Transverse colon (tissue), 4 donors: ENCODE data around the gene AATK. TPM values are rescaled to one million over a fixed set of nuclear protein-coding genes. Genes with fewer than 3 reads are reported as not detected.
A peak's percentile ranks its signal among the peaks of the same experiment; 100 is the strongest.

Experiments
- DNase-seq: peaks from one replicate; pipeline ENCODE4 v3.0.0-alpha.2; 2019
- H3K27ac ChIP-seq, 4 donors: fragments of 200-600 bp; sonication (generic); 2 replicates each; pipeline ENCODE4 v1.5.1; 2016 to 2018; ENCODE audit warnings: inconsistent platforms in 4 of 4
- H3K27me3 ChIP-seq: fragments of 200-600 bp; sonication (generic); 2 replicates; pipeline ENCODE4 v1.5.1; 2017; ENCODE audit warnings: inconsistent platforms
- H3K36me3 ChIP-seq, 4 donors: fragments of 200-600 bp; sonication (generic); 2 replicates each; pipeline ENCODE4 v1.5.1; 2017 to 2019; ENCODE audit warnings: inconsistent platforms in 4 of 4
- H3K4me1 ChIP-seq, 4 donors: fragments of 200-600 bp; sonication (generic); 2 replicates each; pipeline ENCODE4 v1.5.1; 2017 to 2020; ENCODE audit warnings: inconsistent platforms in 4 of 4
- H3K4me3 ChIP-seq, 4 donors: fragments of 200-600 bp; sonication (generic); 1 replicate in 1 of 4; 2 replicates in 3 of 4; pipeline versions ENCODE4 v1.5.1 to v1.6.1; 2017 to 2019; ENCODE audit warnings: inconsistent platforms in 4 of 4
- H3K9me3 ChIP-seq, 2 donors: fragments of 200-600 bp; sonication (generic); 2 replicates each; pipeline ENCODE4 v1.5.1; 2017 to 2019; ENCODE audit warnings: inconsistent platforms in 2 of 2
- EP300 ChIP-seq: sonication (generic); formaldehyde crosslinking; IDR thresholded peaks from one replicate; pipeline ENCODE4 v1.6.1; 2017; ENCODE audit warnings: antibody characterized with exemption, low read depth
- POLR2A ChIP-seq: fragments of 450-650 bp; IDR thresholded peaks from one replicate; pipeline ENCODE4 v1.6.1; 2016; ENCODE audit warnings: antibody characterized with exemption, mild to moderate bottlenecking, moderate library complexity
- POLR2AphosphoS5 ChIP-seq, 3 donors: sonication (generic); formaldehyde crosslinking; IDR thresholded peaks; one replicate each; pipeline ENCODE4 v1.6.1; 2016; ENCODE audit warnings: antibody characterized with exemption in 3 of 3
- WGBS, 2 donors: methylation state at CpG; one replicate each; pipeline ENCODE4 v1.1.5; 2018; ENCODE audit warnings: low coverage in 1 of 2; 5-methylcytosine and 5-hydroxymethylcytosine counted together
- in situ Hi-C, 4 donors: fragments of 200-750 bp; cut with MboI; loops; one replicate each; pipeline versions ENCODE4 v1.15.0 to v1.15.1; 2017; ENCODE audit warnings: low sequenced_read_pairs in 3 of 4, low pct_ligation_motif_present in 1 of 4, low pct_unique_long_range_greater_than_20kb in 1 of 4
- intact Hi-C: fragments of 100-400 bp; cut with DNase I; formaldehyde crosslinking; loops from one replicate; pipeline ENCODE4 v1.15.1; 2023; ENCODE audit warnings: low total_unique reads
- total RNA-seq, 4 donors: library from RNA; depleted of rRNA; stranded (reverse); fragments of >200 nt; gene quantifications; one replicate each; pipeline ENCODE4 v1.1.0, GENCODE V29; 2016
- TF ChIP-seq, protein P1 (sequence below), 5 experiments: fragments of 200-600 bp in 3 of 5; fragments of 450-650 bp in 2 of 5; sonication (generic) in 3 of 5; IDR thresholded peaks; 1 replicate in 2 of 5; 2 replicates in 3 of 5; pipeline ENCODE4 v1.5.1; 2016 to 2017; ENCODE audit warnings: antibody characterized with exemption in 5 of 5, inconsistent platforms in 3 of 5, mild to moderate bottlenecking in 2 of 5, moderate library complexity in 1 of 5

AATK gene
- total RNA-seq, 4 donors from 2014 or later, result 1.7 to 21.3 (median 8.6) TPM

DNA sequence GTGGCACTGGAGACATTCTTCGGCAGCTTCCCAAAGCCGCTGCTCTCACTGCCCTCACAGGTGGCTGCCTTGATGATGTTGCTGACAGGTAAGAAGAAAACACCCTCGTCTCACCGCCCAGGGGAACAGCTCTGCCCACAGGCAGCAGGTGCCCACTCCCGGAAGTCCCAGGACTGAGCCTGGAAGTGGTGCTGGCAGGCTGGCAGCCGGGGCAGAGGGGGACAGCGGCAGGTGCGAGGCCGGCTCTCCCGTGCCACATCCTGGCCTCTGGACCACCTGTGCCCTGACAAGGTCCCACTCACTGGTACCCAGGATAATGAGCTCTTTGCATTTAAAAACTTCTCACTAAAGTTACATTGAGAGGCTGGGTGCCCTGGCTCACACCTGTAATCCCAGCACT lies 36.3 kb upstream of the AATK start:
- H3K4me1 ChIP-seq, result no peaks in the 10 kb centered on the region
- no peaks in the 10 kb centered on the region for H3K9me3 ChIP-seq
- no peak overlapping the region for H3K4me3 ChIP-seq
- H3K36me3 ChIP-seq, result no peaks in the 10 kb centered on the region
- TF ChIP-seq, protein P1, sequence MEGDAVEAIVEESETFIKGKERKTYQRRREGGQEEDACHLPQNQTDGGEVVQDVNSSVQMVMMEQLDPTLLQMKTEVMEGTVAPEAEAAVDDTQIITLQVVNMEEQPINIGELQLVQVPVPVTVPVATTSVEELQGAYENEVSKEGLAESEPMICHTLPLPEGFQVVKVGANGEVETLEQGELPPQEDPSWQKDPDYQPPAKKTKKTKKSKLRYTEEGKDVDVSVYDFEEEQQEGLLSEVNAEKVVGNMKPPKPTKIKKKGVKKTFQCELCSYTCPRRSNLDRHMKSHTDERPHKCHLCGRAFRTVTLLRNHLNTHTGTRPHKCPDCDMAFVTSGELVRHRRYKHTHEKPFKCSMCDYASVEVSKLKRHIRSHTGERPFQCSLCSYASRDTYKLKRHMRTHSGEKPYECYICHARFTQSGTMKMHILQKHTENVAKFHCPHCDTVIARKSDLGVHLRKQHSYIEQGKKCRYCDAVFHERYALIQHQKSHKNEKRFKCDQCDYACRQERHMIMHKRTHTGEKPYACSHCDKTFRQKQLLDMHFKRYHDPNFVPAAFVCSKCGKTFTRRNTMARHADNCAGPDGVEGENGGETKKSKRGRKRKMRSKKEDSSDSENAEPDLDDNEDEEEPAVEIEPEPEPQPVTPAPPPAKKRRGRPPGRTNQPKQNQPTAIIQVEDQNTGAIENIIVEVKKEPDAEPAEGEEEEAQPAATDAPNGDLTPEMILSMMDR (IDR thresholded peaks at IDR 0.05), result no peak
- intact Hi-C loops, result no loop called here
- in situ Hi-C loops, result no loop called here
- 95% methylated on average over 10 of the region's 10 CpGs; no CpG with 5 or more reads in 1 of the 2 donors for WGBS, 2 donors
- no peaks in the 10 kb centered on the region for H3K27me3 ChIP-seq
- no peak overlapping the region for H3K27ac ChIP-seq
- no peak for DNase-seq

DNA sequence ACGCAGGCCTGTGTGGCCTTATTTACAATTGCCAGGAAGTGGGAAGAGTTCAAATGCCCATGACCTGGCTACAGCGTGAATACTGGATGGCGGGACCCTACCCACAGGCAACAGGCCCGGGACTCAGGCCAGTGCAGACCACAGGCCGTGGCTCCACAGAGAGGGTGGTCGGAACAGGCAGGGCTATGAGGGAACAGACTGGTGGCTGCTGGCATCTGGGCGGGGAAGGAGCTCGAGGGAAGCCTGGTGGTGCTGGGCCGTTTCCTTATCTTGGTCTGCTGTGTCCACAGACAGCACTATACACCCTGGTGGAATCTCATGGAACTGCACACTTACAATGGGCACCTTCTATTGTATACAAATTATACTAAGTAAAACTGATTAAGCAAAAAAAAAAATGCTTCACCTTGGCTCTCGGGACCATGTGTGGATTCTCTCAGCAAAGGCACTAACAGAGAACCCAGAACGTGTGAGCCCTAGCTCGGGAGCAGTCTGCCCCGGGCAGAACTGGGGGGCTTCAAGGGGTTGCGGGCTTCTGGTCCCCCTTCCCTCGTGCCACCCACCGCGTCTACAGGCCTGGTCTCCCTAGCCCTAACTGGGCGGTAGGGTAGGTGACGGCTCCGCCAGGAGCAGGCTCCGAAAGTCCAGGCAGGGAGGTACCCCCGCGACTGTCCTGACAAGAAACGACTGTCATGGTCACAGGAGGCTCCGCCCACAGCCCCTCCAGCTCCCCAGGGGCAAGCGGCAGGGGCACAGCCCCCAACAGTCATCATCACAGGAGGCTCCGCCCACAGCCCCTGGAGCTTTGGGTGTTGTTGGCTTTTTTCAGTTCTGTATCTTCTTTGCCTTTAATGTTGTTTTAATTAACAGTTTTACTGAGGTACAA lies 34.9 kb upstream of the AATK start:
- Histone ChIP-seq H3K4me1 (no peaks in the 10 kb centered on the region), H3K36me3 (no peaks in the 10 kb centered on the region), H3K27ac (no peak overlapping the region), H3K27me3 (no peaks in the 10 kb centered on the region), H3K4me3 (no peak overlapping the region), H3K9me3 (no peaks in the 10 kb centered on the region)
- WGBS, 2 donors, result 72 to 100% methylated on average over 1 to 27 of the region's 27 CpGs
- no peak for TF ChIP-seq EP300
- TF ChIP-seq, protein P1 (IDR thresholded peaks at IDR 0.05), result peak; percentile 35 to 77 (median 64)
- peak; percentile 60 for DNase-seq
- in situ Hi-C loops, result no loop called here
- intact Hi-C loops, result no loop called here

DNA sequence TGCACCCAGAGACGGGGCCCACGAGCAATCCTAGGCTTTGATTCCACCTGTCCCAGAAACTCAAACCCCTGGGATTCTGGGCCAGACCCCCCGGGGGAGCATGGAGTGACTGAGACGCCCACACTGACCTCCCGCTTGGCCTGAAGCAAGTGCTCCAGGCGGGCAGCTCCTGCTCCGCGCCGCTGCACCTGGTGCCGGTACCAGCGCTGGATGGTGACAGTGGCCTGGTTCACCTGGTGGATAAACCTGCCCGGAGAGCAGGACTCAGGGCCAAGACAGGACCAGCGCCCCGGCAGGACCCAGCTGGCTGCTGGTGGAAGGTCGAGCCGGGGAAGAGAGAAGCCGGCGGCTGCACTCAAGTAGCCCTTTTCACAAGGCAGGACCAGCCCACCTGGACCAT lies 34.2 kb upstream of the AATK start:
- no peaks in the 10 kb centered on the region for H3K9me3 ChIP-seq
- H3K4me1 ChIP-seq, result no peaks in the 10 kb centered on the region
- no peaks in the 10 kb centered on the region for H3K27me3 ChIP-seq
- H3K27ac ChIP-seq, result no peak overlapping the region
- in situ Hi-C loops (no loop called here), intact Hi-C loops (no loop called here)
- H3K4me3 ChIP-seq, result no peak overlapping the region
- no peaks in the 10 kb centered on the region for H3K36me3 ChIP-seq
- no peak for TF ChIP-seq POLR2AphosphoS5 (IDR thresholded peaks at IDR 0.05)
- TF ChIP-seq, protein P1 (IDR thresholded peaks at IDR 0.05), result no peak
- no peak for TF ChIP-seq POLR2A
- no peak for TF ChIP-seq EP300
- WGBS, 2 donors, result no CpG with 5 or more reads among the region's 18 CpGs
- DNase-seq, result no peak

DNA sequence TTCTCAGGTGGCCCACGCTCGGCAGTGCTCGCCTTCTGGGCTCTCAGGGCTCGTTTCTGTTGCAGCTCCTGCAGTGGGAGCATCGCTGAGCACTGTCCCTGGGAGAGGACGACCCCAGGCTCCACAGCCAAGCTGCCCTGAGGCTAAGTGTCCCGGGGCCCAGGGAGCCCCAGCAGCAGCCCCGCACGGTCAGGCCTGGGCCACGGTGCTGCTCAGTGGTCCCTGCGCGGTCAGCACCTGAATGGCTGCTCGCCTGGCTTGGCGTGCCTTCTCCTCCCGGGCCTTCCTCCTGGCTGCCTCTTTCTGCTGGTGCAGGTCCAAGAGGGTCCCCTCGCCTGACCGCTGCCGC lies 33.4 kb upstream of the AATK start:
- Histone ChIP-seq H3K27ac (no peak overlapping the region), H3K27me3 (no peaks in the 10 kb centered on the region), H3K9me3 (no peaks in the 10 kb centered on the region), H3K36me3 (no peaks in the 10 kb centered on the region), H3K4me3 (no peak overlapping the region), H3K4me1 (no peaks in the 10 kb centered on the region)
- no peak for DNase-seq
- in situ Hi-C loops, result no loop called here
- intact Hi-C loops, result no loop called here
- 94 to 100% methylated on average over 2 to 18 of the region's 18 CpGs for WGBS, 2 donors
- no peak for TF ChIP-seq POLR2AphosphoS5 (IDR thresholded peaks at IDR 0.05)
- TF ChIP-seq POLR2A, result no peak
- TF ChIP-seq EP300, result no peak
- TF ChIP-seq, protein P1 (IDR thresholded peaks at IDR 0.05), result no peak
